Osteocyte (in vitro differentiated cells): ENCODE measurements around the gene E2F1. TPM values are rescaled to one million over a fixed set of nuclear protein-coding genes. Genes with fewer than 3 reads are reported as not detected.

Source experiments
- DNase-seq: peaks from one replicate; pipeline ENCODE4 v3.0.0; 2021; ENCODE audit warnings: mixed read lengths; ENCODE audit not compliant: unreplicated experiment; ENCODE audit errors: extremely low spot score
- H3K27ac Mint-ChIP-seq: one replicate; pipeline ENCODE4 v1.8.0; 2021; ENCODE audit warnings: mild to moderate bottlenecking, mixed read lengths; ENCODE audit not compliant: unreplicated experiment
- H3K27me3 Mint-ChIP-seq: one replicate; pipeline ENCODE4 v1.8.0; 2021; ENCODE audit warnings: mixed read lengths; ENCODE audit not compliant: unreplicated experiment
- H3K36me3 Mint-ChIP-seq: one replicate; pipeline ENCODE4 v1.8.0; 2021; ENCODE audit warnings: mixed read lengths; ENCODE audit not compliant: unreplicated experiment
- H3K4me1 Mint-ChIP-seq: one replicate; pipeline ENCODE4 v1.8.0; 2021; ENCODE audit warnings: mixed read lengths; ENCODE audit not compliant: unreplicated experiment
- H3K4me3 Mint-ChIP-seq: one replicate; pipeline ENCODE4 v1.8.0; 2021; ENCODE audit warnings: mild to moderate bottlenecking, moderate library complexity, mixed read lengths; ENCODE audit not compliant: unreplicated experiment
- H3K9me3 Mint-ChIP-seq: one replicate; pipeline ENCODE4 v1.8.0; 2021; ENCODE audit warnings: mixed read lengths; ENCODE audit not compliant: unreplicated experiment
- total RNA-seq: library from RNA; stranded (reverse); gene quantifications from 2 replicates; pipeline ENCODE4 v1.2.1, GENCODE V29; 2021
- TF ChIP-seq, protein P1 (sequence below): fragments of 200-600 bp; sonication (generic); IDR thresholded peaks from 2 replicates; pipeline ENCODE4 v1.5.0; 2021; ENCODE audit warnings: antibody characterized with exemption, mild to moderate bottlenecking, moderate library complexity

E2F1 gene
- total RNA-seq, 1 donor from 2014 or later = 6.3 TPM

DNA sequence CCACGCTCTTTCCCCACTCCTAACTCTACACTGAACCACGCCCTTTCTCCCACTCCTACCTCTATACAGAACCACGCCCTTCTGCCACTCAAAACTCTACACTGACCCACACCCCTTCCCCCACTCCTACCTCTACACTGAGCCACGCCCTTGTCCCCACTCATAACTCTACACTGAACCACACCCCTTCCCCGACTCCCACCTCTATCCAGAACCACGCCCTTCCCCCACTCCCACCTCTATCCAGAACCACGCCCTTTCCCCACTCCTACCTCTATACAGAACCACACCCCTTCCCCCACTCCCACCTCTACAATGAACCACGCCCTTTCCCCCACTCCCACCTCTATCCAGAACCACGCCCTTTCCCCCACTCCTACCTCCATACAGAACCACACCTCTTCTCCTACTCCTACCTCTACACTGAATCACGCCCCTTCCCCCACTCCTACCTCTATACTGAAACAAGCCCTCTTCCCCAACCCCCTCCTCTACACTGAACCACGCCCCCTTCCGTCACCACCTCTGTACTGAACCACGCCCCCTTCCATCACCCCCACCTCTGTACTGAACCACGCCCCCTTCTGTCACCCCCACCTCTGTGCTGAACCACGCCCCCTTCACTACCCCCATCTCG lies 23.8 kb upstream of the E2F1 start:
- Mint-ChIP-seq H3K4me3 (no peak overlapping the region), H3K4me1 (no peaks in the 10 kb centered on the region), H3K27ac (no peak overlapping the region), H3K9me3 (no peaks in the 10 kb centered on the region), H3K27me3 (no peaks in the 10 kb centered on the region), H3K36me3 (no peaks in the 10 kb centered on the region)
- DNase-seq = no peak
- TF ChIP-seq, protein P1, sequence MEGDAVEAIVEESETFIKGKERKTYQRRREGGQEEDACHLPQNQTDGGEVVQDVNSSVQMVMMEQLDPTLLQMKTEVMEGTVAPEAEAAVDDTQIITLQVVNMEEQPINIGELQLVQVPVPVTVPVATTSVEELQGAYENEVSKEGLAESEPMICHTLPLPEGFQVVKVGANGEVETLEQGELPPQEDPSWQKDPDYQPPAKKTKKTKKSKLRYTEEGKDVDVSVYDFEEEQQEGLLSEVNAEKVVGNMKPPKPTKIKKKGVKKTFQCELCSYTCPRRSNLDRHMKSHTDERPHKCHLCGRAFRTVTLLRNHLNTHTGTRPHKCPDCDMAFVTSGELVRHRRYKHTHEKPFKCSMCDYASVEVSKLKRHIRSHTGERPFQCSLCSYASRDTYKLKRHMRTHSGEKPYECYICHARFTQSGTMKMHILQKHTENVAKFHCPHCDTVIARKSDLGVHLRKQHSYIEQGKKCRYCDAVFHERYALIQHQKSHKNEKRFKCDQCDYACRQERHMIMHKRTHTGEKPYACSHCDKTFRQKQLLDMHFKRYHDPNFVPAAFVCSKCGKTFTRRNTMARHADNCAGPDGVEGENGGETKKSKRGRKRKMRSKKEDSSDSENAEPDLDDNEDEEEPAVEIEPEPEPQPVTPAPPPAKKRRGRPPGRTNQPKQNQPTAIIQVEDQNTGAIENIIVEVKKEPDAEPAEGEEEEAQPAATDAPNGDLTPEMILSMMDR = no peak

DNA sequence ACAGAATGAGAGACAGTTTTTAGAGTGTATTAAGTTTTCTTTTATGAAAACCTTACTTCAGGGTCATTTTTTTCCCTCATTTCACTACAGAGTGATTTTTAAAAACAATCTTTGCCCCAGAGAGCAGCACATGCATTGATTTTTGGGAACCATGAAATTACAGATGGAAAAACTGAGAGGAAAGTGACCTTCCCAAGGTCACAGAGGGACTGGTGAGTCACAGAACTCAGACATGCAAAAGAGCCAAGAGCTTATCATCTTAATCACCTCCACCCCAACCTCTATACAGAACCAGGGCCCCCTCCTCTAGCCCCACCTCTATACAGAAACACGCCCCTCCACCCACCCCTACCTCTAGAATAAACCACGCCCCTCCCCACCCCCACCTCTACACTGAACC lies 23.2 kb upstream of the E2F1 start:
- H3K36me3 Mint-ChIP-seq = no peaks in the 10 kb centered on the region
- TF ChIP-seq, protein P1 = no peak

DNA sequence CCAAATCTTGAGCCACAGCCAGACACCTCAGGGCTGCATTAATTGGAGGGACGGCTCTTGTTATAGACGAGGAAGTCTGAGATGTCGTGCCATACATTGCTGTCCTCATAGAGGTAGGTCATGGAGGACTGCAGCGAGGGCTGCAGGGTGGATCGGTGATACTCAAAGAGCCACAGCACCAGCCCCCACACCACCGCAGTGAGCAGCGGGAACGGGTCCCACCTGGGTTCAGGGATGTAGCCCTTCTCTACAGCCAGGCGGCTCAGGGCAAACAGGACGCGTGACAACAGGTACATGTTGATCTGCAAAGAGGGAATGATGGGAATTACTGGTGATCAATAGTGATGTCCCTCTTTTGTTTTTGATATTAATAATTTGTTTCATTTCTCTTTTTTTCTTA lies 21.5 kb upstream of the E2F1 start:
- Mint-ChIP-seq H3K27ac (no peak overlapping the region), H3K4me3 (no peak overlapping the region), H3K36me3 (no peaks in the 10 kb centered on the region), H3K27me3 (no peaks in the 10 kb centered on the region), H3K9me3 (no peaks in the 10 kb centered on the region), H3K4me1 (no peaks in the 10 kb centered on the region)
- TF ChIP-seq, protein P1 = no peak
- no peak for DNase-seq

More for the DNA sequence above, 23.2 kb upstream of the E2F1 start:
- H3K27me3 Mint-ChIP-seq = no peaks in the 10 kb centered on the region
- no peak overlapping the region for H3K4me3 Mint-ChIP-seq
- no peaks in the 10 kb centered on the region for H3K9me3 Mint-ChIP-seq
- DNase-seq = no peak
- no peaks in the 10 kb centered on the region for H3K4me1 Mint-ChIP-seq
- no peak overlapping the region for H3K27ac Mint-ChIP-seq

DNA sequence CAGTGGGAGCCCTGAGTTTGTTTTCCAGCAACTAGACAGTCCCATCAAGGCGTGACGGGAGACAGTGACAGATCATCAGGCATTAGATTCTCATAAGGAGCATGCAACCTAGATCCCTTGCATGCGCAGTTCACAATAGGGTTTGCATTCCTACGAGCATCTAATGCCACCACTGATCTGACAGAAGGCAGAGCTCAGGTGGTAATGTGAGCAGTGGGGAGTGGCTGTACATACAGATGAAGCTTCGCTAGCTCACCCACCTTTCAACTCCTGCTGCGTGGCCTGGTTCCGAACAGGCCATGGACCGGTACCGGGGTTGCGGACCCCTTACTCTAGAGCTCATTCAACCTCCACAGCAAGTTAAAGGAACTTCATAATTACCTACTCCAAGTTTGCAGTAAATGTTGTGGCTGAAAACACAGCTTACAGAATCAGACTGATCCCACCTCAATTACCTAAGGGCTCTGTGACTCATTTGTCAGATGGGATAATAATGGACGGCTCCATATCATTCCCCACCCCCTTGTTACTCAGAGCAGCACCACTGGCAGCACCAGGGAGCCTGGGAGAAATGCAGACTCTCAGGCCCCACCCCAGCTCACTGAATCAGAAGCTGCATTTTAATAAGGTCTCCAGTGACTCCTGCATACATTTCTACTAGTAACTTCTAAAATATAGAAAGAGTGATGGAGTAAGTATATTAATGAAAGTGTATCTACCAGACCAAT lies 18.2 kb upstream of the E2F1 start:
- Mint-ChIP-seq H3K4me1 (no peaks in the 10 kb centered on the region), H3K27me3 (no peaks in the 10 kb centered on the region), H3K4me3 (no peak overlapping the region), H3K36me3 (no peaks in the 10 kb centered on the region), H3K9me3 (no peaks in the 10 kb centered on the region), H3K27ac (no peak overlapping the region)
- DNase-seq = no peak
- TF ChIP-seq, protein P1 = no peak

DNA sequence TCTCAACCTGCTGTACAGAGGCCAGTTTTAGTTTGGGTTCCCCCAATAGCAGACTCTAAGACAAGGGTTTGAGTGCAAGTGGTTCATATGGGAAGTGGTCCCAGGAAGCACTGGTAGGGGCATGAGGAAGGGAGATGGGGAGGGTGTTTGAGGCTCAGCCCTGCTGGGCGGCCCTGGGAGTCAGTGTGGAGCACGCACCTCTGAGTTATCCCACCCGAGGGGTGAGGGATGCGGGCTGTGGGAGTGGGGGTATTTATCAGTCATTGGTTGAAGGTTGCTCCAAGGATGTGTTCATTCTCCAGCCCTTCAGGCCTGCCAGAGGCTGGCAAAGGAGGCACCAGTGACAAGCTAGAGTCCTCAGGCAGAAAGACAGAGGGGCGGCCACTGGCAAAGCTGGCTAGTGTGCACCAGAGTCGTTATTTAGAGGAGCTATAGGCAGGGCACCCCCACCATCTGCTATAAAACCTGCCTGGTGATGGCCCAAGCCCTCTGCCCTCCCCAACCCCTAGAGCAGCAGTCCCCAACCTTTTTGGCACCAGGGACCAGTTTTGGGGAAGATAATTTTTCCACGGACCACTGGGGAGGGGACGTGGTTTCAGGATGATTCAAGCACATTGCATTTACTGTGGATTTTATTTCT lies 17.4 kb upstream of the E2F1 start:
- Mint-ChIP-seq H3K36me3 (no peaks in the 10 kb centered on the region), H3K27me3 (no peaks in the 10 kb centered on the region), H3K4me1 (no peaks in the 10 kb centered on the region), H3K9me3 (no peaks in the 10 kb centered on the region), H3K27ac (no peak overlapping the region), H3K4me3 (no peak overlapping the region)
- TF ChIP-seq, protein P1 = no peak
- DNase-seq = no peak
